Endometrial microvascular endothelial cells (primary cell): Measurements from ENCODE around the gene STK32C. TPM values are rescaled to one million over a fixed set of nuclear protein-coding genes. Genes with fewer than 3 reads are reported as not detected.
"Not testable (repeated sequence)": the region's sequence is repeated elsewhere in the genome, so short reads cannot be mapped to it uniquely, and the experiment has no call there.

ENCODE experiments used
- in situ Hi-C: cut with HindIII; loops from 2 replicates; pipeline ENCODE4 v1.10.0; 2017; ENCODE audit warnings: low sequenced_read_pairs, low pct_unique_long_range_greater_than_20kb; ENCODE audit errors: inconsistent ontology term
- total RNA-seq: library from RNA; depleted of rRNA; stranded (reverse); fragments of >200 nt; gene quantifications from one replicate; pipeline ENCODE4 v1.2.3, GENCODE V29; 2015; ENCODE audit errors: inconsistent ontology term

Gene STK32C
- total RNA-seq, 1 donor from 2014 or later, result 16.8 TPM

DNA sequence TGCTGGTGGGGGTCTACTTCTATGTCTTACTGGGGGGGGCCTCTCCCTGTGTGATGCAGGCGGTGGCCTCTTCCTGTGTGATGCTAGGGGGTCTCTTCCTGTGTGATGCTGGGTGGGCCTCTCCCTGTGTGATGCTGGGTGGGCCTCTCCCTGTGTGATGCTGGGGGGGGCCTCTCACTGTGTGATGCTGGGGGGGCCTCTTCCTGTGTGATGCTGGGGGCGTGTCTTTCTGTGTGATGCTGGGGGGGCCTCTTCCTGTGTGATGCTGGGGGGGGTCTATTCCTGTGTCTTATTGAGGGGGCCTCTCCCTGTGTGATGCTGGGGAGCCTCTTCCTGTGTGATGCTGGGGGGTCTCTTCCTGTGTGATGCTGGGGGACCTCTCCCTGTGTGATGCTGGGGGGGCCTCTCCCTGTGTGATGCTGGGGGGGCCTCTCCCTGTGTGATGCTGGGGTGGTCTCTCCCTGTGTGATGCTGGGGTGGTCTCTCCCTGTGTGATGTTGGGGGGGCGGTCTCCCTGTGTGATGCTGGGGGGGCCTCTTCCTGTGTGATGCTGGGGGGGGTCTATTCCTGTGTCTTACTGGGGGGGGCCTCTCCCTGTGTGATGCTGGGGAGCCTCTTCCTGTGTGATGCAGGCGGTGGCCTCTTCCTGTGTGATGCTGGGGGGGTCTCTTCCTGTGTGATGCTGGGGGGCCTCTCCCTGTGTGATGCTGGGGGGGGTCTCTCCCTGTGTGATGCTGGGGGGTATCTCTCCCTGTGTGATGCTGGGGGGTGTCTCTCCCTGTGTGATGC is 146.7 kb downstream of the STK32C start:
- in situ Hi-C loops, result not testable (repeated sequence)

DNA sequence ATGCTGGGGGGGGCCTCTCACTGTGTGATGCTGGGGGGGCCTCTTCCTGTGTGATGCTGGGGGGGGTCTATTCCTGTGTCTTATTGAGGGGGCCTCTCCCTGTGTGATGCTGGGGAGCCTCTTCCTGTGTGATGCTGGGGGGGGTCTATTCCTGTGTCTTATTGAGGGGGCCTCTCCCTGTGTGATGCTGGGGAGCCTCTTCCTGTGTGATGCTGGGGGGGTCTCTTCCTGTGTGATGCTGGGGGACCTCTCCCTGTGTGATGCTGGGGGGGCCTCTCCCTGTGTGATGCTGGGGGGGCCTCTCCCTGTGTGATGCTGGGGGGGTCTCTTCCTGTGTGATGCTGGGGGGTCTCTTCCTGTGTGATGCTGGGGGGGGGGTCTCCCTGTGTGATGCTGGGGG is 147.5 kb downstream of the STK32C start:
- in situ Hi-C loops, result not testable (repeated sequence)

DNA sequence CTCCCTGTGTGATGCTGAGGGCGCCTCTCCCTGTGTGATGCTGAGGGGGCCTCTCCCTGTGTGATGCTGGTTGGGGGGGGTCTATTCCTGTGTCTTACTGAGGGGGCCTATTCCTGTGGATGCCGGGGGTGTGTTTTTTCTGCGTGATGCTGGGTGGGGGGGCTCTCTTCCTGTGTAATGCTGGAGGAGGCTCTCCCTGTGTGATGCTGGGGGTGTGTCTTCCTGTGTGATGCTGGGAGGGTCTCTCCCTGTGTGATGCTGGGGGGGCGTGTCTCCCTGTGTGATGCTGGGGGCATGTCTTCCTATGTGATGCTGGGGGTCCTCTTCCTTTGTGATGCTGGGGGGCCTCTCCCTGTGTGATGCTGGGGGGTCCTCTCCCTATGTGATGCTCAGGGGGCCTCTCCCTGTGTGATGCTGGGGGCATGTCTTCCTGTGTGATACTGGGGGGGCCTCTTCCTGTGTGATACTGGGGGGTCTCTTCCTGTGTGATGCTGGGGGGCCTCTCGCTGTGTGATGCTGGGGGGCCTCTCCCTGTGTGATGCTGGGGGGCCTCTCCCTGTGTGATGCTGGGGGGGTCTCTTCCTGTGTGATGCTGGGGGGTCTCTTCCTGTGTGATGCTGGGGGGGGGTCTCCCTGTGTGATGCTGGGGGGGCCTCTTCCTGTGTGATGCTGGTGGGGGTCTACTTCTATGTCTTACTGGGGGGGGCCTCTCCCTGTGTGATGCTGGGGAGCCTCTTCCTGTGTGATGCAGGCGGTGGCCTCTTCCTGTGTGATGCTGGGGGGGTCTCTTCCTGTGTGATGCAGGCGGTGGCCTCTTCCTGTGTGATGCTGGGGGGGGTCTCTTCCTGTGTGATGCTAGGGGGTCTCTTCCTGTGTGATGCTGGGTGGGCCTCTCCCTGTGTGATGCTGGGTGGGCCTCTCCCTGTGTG is 148.2 kb downstream of the STK32C start:
- in situ Hi-C loops, result not testable (repeated sequence)

DNA sequence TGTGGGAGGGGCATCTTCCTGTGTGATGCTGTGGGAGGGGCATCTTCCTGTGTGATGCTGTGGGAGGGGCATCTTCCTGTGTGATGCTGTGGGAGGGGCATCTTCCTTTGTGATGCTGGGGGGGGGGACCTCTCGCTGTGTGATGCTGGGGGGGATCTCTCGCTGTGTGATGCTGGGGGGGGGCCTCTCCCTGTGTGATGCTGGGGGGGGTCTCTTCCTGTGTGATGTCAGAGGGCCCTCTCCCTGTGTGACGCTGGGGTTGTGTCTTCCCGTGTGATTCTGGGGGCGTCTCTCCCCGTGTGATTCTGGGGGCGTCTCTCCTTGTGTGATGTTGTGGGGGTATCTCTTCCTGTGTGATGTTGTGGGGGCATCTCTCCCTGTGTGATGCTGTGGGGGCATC is 148.9 kb downstream of the STK32C start:
- in situ Hi-C loops, result no loop called here

DNA sequence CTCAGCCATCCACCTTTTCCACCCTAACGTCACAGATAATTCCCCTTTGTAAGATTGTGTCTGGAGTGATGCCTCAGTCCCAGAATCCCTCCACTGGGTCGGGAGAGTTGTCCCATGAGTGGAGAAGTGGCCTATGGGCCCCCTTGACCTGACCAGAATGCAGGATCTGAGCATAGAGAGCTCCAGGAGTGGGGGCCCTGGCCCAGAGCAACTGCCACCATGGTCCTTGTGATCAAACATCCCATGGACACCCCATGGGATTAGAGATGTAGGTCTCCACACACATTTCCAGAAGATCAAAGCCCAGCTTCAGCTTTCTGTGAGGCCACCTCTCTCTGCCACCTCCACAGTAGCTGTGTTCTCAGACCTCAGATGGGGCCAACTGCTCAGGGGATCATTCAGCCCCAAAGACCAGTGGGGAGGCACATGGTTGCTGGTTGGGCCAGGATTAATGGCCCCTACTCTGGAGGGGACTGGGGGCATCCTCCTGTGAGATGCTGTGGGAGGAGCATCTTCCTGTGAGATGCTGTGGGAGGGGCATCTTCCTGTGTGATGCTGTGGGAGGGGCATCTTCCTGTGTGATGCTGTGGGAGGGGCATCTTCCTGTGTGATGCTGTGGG is 149.5 kb downstream of the STK32C start:
- in situ Hi-C loops, result no loop called here

Other genes starting within 250 kb of the STK32C start
- not detected for gene JAKMIP3, start 242.0 kb downstream of the STK32C start, total RNA-seq
- 7.3 TPM for gene DPYSL4, start 121.0 kb downstream of the STK32C start, total RNA-seq
- gene LRRC27, start 24.2 kb upstream of the STK32C start, total RNA-seq, result 7.9 TPM
- 4.9 TPM for gene PWWP2B, start 89.2 kb upstream of the STK32C start, total RNA-seq
- 21.1 TPM for gene INPP5A, start 229.8 kb upstream of the STK32C start, total RNA-seq